HG03520 (cell line): ENCODE data around the gene RNF150.
"Not testable (repeated sequence)": the region's sequence is repeated elsewhere in the genome, so short reads cannot be mapped to it uniquely, and the experiment has no call there.

Source experiments
- ATAC-seq: cut with Tn5 transposase; IDR thresholded peaks from one replicate; pipeline ENCODE4 v1.9.1; 2021; ENCODE audit warnings: mild to moderate bottlenecking, moderate library complexity; ENCODE audit not compliant: unreplicated experiment

RNF150 gene

GRCh38 chr4:141133146-141133998 lies at the start of gene RNF150:
Gene RNF150, minus strand, starts transcription at chr4:141133469.
- peak; percentile 63 for ATAC-seq

DNA sequence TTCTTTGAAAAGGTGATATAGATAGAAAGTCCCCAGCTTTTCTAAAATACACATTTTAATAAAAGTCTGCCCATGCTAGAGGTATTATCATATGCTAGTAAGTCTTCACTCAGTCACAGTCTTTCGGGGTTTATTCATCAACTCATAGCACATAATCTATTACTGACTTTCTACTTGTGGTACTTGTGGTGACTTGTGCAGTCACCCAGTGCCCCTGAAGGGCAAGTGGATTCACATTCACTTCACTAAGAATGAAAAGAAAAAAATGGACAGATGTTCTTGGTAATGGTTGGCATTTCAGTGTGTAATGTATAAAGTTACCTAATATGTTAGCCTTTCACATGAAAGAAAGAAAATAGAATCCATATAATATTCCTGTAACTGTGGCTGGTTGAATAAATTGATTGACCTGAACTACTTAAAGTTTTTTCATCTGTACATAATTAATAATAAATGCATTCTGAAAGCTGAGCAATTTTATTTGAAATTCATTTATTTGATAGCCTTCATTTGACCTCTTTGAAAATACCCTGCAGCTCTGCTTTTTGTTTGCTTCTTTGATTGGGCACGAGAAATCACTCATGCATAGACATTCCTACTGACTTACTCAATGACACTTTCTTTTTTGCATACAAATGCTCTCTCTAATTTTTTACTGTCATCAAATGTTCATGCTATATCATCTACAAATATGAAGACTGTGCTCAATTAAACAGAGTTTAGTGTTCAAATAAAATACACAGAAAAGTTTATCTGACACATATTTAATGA lies 47.9 kb upstream of the RNF150 start:
- ATAC-seq, result no peak

DNA sequence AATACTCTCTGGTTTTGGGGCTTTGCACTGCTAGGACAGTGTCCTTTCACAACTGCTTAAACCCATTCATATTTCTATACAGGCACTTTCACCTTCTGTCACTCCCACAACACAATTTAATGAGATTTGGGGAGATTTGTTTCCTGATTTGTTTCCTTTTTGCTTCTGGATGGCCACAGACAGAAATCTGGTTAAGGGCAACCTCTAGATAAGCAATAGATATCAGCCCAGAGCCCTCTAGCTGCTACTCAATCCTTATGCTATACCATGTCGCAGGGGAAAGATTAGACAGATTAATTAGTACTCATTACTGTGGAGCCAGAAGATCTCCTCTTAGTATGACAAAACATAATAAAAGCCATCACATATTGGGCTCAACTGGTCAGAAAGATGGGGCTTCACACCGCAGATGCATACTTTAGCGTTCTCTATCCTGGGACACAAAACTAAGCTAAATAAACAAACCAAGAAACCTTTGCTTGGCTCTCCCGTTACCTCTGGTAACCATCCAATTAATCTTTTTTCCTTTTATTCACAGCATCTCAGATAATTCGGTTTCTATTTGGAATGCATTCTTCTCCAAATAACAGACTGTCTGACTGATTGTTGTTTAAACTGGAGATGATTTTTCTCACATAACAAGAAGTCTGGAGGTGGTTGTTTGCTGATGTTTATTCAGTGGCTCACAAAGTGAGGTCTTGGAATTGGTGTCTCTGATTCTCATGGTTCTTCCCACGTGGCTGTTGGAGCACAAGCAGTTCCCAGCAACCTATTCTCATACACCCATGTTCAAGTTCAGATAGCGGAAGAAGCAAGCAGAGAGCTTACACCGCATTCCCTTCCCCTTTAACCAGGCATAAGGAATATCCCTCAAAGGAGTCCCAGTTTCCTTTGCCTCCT lies 46.5 kb upstream of the RNF150 start:
- ATAC-seq, result no peak

DNA sequence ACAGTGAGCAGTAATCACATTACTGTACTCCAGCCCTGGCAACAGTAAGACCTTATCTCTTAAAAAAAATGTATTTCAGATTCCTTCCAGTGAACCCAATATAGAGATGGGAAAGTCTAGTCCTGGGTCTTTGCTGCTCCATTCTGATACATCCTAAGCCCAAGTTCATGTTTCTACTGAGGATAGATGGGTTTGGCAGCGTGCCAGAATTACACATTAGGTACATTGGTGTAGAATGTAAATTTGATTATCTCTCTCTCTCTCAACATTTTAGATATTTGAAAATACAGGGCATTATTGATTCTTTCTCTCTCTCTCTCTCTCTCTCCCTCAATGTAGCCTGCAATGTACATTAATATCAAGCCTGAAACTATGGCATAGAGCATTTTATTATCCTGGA lies 43.9 kb upstream of the RNF150 start:
- no peak for ATAC-seq

- ATAC-seq, result no peak
Measured at GRCh38 chr4:141174457-141174856, 41.2 kb upstream of the RNF150 start.

DNA sequence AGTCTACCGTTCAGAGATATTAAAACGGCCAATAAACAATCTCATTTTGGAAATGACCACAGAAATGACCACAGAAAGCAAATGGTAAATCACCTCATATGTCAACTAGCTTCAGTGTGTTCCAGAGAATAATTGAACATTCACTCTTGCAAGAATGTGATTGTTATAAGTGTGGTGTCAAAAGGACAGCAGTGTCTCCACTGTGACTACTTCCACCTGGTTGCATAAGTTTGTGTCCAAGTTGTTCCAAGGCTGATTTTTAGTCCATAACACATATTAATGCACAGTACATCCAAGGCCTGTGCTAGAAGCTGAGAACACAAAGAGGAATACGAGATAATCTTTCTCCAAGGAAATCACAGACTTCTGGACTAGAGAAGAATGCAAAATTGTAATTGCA lies 37.4 kb upstream of the RNF150 start:
- ATAC-seq, result no peak

- ATAC-seq, result no peak
Measured at GRCh38 chr4:141169391-141169790, 36.1 kb upstream of the RNF150 start.

DNA sequence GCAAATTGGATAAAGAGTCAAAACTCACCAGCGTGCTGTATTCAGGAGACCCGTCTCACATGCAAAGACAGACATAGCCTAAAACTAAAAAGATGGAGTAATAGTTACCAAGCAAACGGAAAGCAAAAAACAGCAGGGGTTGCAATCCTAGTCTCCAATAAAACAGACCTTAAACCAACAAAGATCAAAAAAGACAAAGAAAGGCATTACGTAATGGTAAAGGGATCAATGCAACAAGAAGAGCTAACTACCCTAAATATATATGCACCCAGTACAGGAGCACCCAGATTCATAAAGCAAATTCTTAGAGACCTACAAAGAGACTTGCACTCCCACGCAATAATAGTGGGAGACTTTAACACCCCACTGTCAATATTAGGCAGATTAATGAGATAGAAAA lies 31.7 kb upstream of the RNF150 start:
- not testable (repeated sequence) for ATAC-seq

DNA sequence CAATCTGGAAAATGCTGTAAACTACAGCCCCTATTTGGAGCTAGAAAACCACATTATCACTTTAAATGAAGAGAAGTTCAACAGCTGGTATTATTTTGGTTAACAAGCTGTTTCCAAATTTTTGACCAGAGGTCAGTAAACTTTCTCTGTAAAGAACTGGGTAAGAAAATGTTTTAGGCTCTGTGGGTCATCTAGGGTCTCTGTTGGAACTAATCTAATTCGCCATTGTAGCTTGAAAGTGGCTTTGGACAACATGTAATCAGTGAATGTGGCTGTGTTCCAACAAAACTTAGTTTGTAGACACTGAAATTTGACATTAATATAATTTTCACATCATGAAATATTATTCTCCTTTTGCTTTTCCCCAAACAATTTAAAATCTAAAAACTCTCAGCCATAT lies 25.8 kb upstream of the RNF150 start:
- ATAC-seq, result no peak

- ATAC-seq, result no peak
Measured at GRCh38 chr4:141158219-141158618, 24.9 kb upstream of the RNF150 start.

DNA sequence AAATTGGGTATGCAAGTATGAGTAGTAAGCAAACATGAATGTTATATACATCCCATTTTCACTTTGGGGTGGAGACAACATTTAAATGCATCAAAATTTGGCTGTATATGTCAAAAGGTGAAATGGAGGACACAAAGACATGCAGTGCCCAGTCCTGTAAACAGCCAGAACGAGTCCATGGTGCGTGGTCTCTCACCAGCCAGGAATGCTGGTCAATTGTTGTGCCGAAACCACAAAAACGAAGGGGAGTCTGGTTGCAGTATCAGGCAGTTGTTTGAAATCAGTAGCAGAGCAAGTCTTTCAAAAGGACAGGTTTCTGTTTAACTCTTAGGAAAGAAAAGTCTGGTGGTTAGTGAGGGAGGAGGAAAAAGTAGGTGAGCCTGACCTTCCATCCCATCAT lies 22.3 kb upstream of the RNF150 start:
- ATAC-seq, result no peak

- no peak for ATAC-seq
Measured at GRCh38 chr4:141154725-141155124, 21.5 kb upstream of the RNF150 start.

DNA sequence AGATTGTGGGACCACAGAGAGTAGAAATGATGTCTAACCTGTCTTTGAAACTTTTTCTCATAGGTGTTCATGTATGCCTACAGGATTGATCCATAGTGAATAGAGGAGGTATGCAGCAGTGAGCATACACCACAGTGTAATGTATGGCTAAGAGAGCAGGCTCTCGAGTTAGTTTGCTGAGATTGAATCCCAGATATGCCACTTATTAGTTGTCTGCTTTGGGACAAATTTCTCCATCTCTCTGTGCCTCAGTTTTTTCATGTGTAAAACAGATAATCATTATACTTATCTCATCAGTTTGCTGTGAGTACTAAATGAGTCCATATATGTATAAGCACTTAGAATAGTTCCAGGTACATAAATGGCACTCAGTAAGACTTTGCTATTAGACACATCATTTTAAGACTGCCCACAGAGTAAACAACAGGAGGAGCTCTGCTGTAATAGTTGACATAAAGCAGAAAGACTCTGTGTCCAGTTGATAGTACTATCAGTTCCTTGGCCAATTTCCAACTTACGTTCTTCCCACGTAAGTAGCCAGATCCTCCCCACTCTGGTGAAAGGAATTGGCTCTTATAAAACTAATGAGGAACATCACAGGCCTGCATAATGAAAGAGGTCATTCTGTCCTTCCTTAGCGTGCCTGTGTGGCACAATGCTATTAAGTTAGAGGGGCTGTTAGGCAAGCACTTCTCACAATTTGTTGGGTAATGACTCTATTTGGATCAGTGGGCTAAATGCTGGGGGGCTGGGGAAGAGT lies 20.7 kb upstream of the RNF150 start:
- no peak for ATAC-seq

GRCh38 chr4:141144207-141144606 lies 10.9 kb upstream of the RNF150 start:
- ATAC-seq, result no peak

DNA sequence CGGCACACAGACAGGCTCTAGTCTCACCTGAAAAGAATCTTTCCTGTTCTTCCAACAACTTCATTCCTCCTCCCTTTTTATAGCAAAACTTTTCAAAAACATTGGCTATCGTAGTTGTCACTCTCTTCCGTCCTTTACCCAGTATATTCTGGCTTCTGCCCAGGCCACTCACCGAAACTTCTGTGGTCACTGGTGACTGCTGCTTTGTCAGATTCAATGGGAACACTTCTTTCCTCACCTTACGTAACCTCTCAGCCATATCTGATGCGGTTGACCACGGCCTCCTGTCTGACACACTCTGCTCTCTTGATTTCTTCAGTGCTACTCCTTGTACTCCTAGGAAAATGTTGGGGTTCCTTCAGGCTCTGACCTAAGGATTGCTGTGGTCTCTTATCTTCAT lies 9.2 kb upstream of the RNF150 start:
- no peak for ATAC-seq

DNA sequence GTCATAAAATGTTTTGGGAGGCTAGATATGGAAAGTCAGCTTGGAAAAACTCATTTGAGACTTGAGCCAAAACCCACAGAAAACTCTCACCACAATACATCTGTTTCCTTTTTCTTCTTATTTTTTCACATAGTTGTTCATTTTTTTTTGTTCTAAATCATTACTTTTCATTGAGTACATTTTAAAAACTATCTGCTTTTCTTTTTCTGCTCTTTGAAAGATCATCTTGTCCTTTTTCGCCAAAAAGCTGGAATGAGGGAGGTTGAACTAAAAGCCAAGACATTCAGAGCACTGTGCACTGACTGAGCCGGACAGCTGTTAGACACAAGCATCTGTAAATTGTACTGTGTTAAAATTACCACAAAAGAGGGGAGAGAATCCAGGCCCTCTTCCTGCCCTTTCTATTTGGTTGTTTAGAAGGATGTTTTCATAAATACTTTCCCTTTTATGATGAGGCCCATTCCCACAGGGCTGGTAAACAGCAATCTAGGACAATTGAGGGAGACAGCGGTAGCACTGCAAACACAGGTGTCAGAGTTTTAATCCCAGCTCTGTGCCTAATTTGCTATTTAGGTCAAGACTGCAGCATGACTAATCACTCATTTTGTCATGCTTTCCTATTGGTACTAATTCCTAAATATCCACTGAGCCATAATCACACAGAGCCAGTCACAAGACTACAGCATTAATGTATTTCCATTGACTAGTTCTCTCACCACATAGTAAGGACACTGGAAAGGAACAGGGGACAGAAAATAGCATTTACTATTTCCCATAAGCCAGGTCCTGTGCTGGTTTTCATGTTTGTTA lies 7.3 kb upstream of the RNF150 start:
- ATAC-seq, result no peak

DNA sequence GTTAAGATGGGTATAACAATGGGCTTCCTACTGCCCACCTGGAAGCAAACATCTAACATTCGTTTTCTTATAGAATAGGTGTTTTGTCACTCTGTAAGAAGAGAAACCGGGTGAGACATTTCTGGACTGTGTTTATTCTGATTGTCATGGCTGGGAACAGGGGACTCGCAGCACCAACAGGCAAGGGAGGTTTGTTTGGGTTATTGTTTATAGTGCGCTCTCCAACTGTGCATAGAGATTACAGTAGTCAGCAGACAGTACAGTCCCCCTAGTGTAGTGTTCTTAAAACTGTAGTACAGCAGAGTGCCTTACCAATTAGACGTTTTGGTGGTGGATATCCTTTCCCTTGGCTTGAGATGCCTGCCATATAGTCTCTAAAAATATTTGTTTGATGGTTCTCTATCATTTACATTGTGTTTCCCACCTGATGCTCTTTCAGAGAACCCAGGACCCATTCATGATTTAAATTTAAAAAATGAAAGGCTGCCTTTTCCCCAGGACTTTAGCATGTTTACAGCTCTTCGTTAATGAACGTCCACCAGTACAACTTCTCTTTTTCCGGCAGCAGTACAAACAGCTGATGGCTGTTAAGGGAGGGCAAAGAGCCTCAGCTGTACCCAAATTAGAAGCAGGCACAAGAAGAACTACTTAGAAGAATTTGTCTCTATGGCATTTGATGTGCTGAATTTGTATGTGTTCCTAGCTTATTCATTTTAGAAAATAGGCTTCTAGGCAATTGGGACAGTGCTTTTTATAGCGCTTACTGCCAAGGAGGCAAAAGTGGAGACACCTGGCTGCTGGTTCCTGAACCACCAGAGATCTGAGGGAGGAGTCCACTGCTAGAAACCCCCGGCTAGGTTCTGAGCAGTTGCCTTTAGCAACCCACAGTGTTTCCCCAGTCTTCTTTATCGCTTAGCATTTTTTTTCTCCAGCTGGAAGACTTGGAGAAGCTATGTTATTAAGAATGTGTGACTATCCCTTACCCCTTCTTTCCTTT lies 1.0 kb upstream of the RNF150 start:
- ATAC-seq, result no peak

GRCh38 chr4:141132709-141133145 lies 542 bp downstream of the RNF150 start:
- peak; percentile 12 for ATAC-seq
